ENCODE results near the gene FGFBP1. TPM values are rescaled to one million over a fixed set of nuclear protein-coding genes. Genes with fewer than 3 reads are reported as not detected.

The FGFBP1 gene
- polyA plus RNA-seq, 1 donor from 2014 or later = not detected

DNA sequence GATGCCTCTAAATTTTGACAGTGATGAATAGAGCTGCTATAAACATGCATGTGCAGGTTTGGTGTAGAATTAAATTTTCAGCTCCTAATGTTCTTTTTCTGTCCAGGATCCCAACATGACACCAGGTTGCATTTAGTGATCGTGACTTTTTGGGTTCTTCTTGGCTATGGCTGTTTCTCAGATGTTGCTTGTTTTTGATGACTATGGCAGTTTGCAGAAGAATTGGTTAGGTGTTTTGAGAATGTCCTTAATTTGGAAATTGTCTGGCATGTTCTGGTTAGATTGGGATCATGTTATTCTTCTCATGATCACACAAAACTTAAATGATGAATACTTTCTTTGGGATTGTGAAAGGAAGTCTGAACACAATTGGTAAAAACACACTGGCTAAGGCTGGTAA is 3.7 kb upstream of the FGFBP1 start:
- H3K9me2 ChIP-seq (ENCODE audit: insufficient read depth, low read length) = no peaks in the 10 kb centered on the region
- no peaks in the 10 kb centered on the region for H3K79me2 ChIP-seq (replicated peaks; ENCODE audit: insufficient read depth, low read length)
- no peak overlapping the region for H2AFZ ChIP-seq (ENCODE audit: low read depth, low read length)
- no peaks in the 10 kb centered on the region for H4K20me1 ChIP-seq (ENCODE audit: insufficient read depth)
- H3K4me3 ChIP-seq (ENCODE audit: low read length) = no peak overlapping the region
- H3K36me3 ChIP-seq (ENCODE audit: insufficient read depth, low read length) = no peaks in the 10 kb centered on the region
- no peak overlapping the region for H3K4me2 ChIP-seq (ENCODE audit: low read length)
- H3K27me3 ChIP-seq (ENCODE audit: insufficient read depth, low read depth, low read length) = no peaks in the 10 kb centered on the region
- no peak overlapping the region for H3K27ac ChIP-seq (ENCODE audit: low read length)
- TF ChIP-seq REST (IDR thresholded peaks at IDR 0.05; ENCODE audit: borderline replicate concordance) (no peak), TAF1 (IDR thresholded peaks at IDR 0.05; ENCODE audit: low read depth) (no peak), RAD21 (conservative IDR thresholded peaks at IDR 0.05) (no peak), MXI1 (conservative IDR thresholded peaks at IDR 0.05; ENCODE audit: poor library complexity, severe bottlenecking) (no peak), SMC3 (conservative IDR thresholded peaks at IDR 0.05; ENCODE audit: poor library complexity) (no peak)
- TF ChIP-seq, protein P1, sequence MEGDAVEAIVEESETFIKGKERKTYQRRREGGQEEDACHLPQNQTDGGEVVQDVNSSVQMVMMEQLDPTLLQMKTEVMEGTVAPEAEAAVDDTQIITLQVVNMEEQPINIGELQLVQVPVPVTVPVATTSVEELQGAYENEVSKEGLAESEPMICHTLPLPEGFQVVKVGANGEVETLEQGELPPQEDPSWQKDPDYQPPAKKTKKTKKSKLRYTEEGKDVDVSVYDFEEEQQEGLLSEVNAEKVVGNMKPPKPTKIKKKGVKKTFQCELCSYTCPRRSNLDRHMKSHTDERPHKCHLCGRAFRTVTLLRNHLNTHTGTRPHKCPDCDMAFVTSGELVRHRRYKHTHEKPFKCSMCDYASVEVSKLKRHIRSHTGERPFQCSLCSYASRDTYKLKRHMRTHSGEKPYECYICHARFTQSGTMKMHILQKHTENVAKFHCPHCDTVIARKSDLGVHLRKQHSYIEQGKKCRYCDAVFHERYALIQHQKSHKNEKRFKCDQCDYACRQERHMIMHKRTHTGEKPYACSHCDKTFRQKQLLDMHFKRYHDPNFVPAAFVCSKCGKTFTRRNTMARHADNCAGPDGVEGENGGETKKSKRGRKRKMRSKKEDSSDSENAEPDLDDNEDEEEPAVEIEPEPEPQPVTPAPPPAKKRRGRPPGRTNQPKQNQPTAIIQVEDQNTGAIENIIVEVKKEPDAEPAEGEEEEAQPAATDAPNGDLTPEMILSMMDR (IDR thresholded peaks at IDR 0.05; ENCODE audit: poor library complexity, severe bottlenecking) = no peak
- H3F3A ChIP-seq (ENCODE audit: insufficient read depth, low read length, poor library complexity, severe bottlenecking) = no peaks in the 10 kb centered on the region
- no peaks in the 10 kb centered on the region for H3K9me3 ChIP-seq (ENCODE audit: low read length)
- no peak overlapping the region for H3K9ac ChIP-seq (ENCODE audit: low read length)

DNA sequence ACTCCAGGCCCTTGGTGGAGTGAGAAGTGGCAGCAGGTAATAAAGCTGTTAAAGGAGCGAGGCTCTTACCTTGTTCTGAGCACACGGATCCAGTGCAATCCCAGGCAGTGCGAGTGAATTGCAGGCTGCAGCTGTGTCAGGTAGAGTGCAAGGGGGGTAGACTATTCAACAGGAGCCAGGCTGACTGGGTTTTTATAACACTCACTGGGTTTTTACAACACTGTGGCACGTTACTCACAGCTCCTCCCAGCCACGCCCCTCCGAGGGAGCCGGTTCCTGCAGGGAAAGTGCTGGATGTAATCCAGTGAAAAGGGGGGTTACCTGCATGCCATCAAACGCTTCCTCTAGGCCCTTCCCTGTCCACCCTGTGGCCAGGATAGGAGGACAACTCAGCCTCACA is 358 bp downstream of the FGFBP1 start:
- H3K9me3 ChIP-seq (ENCODE audit: low read length) = no peaks in the 10 kb centered on the region
- no peaks in the 10 kb centered on the region for H3K79me2 ChIP-seq (replicated peaks; ENCODE audit: insufficient read depth, low read length)
- no peak overlapping the region for H3K4me3 ChIP-seq (ENCODE audit: low read length)
- H3F3A ChIP-seq (ENCODE audit: insufficient read depth, low read length, poor library complexity, severe bottlenecking) = no peaks in the 10 kb centered on the region
- no peak overlapping the region for H3K27ac ChIP-seq (ENCODE audit: low read length)
- no peak for TF ChIP-seq TAF1 (IDR thresholded peaks at IDR 0.05; ENCODE audit: low read depth)
- TF ChIP-seq, protein P1 (IDR thresholded peaks at IDR 0.05; ENCODE audit: poor library complexity, severe bottlenecking) = no peak
- H3K4me2 ChIP-seq (ENCODE audit: low read length) = no peak overlapping the region
- no peaks in the 10 kb centered on the region for H3K9me2 ChIP-seq (ENCODE audit: insufficient read depth, low read length)
- no peak overlapping the region for H3K9ac ChIP-seq (ENCODE audit: low read length)
- no peaks in the 10 kb centered on the region for H3K27me3 ChIP-seq (ENCODE audit: insufficient read depth, low read depth, low read length)
- no peaks in the 10 kb centered on the region for H4K20me1 ChIP-seq (ENCODE audit: insufficient read depth)
- no peaks in the 10 kb centered on the region for H3K36me3 ChIP-seq (ENCODE audit: insufficient read depth, low read length)
- no peak overlapping the region for H2AFZ ChIP-seq (ENCODE audit: low read depth, low read length)

GRCh38 chr4:15936495-15936894 is 2.0 kb downstream of the FGFBP1 start:
- TF ChIP-seq, protein P1 (IDR thresholded peaks at IDR 0.05; ENCODE audit: poor library complexity, severe bottlenecking) = no peak
- TF ChIP-seq EP300 (conservative IDR thresholded peaks at IDR 0.05; ENCODE audit: poor library complexity, severe bottlenecking) (no peak), RAD21 (conservative IDR thresholded peaks at IDR 0.05) (no peak), POLR2AphosphoS5 (IDR thresholded peaks at IDR 0.05) (no peak), MXI1 (conservative IDR thresholded peaks at IDR 0.05; ENCODE audit: poor library complexity, severe bottlenecking) (no peak), REST (IDR thresholded peaks at IDR 0.05; ENCODE audit: borderline replicate concordance) (no peak), SMC3 (conservative IDR thresholded peaks at IDR 0.05; ENCODE audit: poor library complexity) (no peak)
- Histone ChIP-seq H3K27me3 (ENCODE audit: insufficient read depth, low read depth, low read length) (no peaks in the 10 kb centered on the region), H3K27ac (ENCODE audit: low read length) (no peak overlapping the region), H3F3A (ENCODE audit: insufficient read depth, low read length, poor library complexity, severe bottlenecking) (no peaks in the 10 kb centered on the region), H4K20me1 (ENCODE audit: insufficient read depth) (no peaks in the 10 kb centered on the region), H3K9ac (ENCODE audit: low read length) (no peak overlapping the region), H3K9me3 (ENCODE audit: low read length) (no peaks in the 10 kb centered on the region), H3K4me2 (ENCODE audit: low read length) (no peak overlapping the region), H2AFZ (ENCODE audit: low read depth, low read length) (no peak overlapping the region), H3K36me3 (ENCODE audit: insufficient read depth, low read length) (no peaks in the 10 kb centered on the region), H3K9me2 (ENCODE audit: insufficient read depth, low read length) (no peaks in the 10 kb centered on the region), H3K4me3 (ENCODE audit: low read length) (no peak overlapping the region), H3K79me2 (replicated peaks; ENCODE audit: insufficient read depth, low read length) (no peaks in the 10 kb centered on the region)

Data from neural cell (in vitro differentiated cells).